Stimulated activated CD4-positive, alpha-beta T cell treated with anti-CD3 and anti-CD28 coated beads, Interleukin-15, amount 100 ng/mL, for 1 hour (primary cell): ENCODE measurements around the gene ABHD1.
A peak's percentile ranks its signal among the peaks of the same experiment; 100 is the strongest.
"Not testable (repeated sequence)": the region's sequence is repeated elsewhere in the genome, so short reads cannot be mapped to it uniquely, and the experiment has no call there.

Experiments
- DNase-seq, 2 donors: peaks; one replicate each; pipeline ENCODE4 v3.0.0-alpha.2; 2020; ENCODE audit warnings: low read depth in 1 of 2, low spot score in 1 of 2

The ABHD1 gene

DNA sequence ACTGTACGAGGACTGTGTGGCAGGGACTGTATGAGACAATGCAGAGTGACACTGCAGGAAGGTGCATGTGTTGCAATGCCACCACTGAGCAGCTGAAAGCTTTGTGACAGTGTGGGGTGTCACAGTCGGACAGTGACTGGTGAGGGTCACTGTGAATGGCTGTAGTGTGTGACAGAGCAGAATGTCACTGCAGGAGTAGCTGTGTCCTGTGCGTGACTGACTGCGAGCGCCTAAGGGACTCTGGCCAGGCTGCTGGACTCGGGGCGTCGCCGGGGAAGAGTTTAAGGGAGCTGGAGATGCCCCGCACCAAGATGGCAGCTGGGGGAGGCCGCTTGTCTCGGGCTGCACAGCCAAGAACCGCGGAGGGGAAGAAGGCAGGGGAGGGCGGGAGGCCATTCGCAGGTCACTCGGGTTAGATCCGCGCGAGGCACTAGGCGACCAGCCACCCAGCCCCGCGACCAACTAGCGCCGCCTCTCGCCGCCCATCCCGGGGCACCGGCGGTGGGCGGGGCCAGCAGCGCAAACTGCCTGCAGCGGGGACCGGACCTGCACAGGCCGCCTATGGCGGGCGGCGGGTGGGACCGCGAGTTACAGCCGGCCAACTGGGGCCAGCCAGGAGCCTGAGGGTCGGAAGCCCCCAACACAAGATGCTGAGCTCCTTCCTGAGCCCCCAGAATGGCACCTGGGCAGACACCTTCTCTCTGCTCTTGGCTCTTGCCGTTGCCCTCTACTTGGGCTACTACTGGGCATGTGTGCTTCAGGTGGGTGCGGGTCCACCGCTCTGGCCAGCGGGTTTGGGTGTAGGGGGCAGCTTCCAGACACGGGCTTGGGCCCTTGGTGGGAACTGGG lies at the start of gene ABHD1:
ABHD1 (plus strand) TSS at position 514 of the 849 bp plus-strand sequence; CDS start at position 648, 134 bp downstream.
- peak; percentile 30 to 52 for DNase-seq

GRCh38 chr2:27074738-27075565 lies 48.7 kb upstream of the ABHD1 start:
- DNase-seq: no peak

- not testable (repeated sequence) for DNase-seq
Measured at GRCh38 chr2:27075566-27075871, 48.1 kb upstream of the ABHD1 start.

GRCh38 chr2:27076323-27076722 lies 47.3 kb upstream of the ABHD1 start:
- no peak for DNase-seq

DNA sequence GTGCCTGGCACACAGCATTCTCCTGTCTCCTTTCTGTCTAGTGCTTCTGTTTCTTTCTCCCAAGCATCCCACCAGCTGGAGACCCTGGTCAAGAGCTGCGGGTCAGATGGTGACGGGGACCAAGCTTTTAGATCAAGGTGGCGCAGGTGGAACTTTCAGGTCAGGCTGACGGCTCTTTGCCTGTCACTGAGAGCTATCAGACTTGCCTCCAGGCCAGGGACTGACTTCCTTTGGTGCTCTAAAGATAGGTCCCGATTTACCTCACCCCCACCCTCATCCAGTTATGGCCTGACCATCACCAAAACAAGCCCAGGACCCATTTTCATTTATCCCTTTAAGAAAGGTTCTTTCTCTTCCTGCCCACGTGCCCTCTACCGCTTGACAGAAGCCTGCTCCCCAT lies 46.4 kb upstream of the ABHD1 start:
- no peak for DNase-seq

- DNase-seq: no peak
Measured at GRCh38 chr2:27078267-27079194, 45.1 kb upstream of the ABHD1 start, which contains the start of gene EMILIN1. EMILIN1 (plus strand) TSS chr2:27078615; CDS start chr2:27079066, 451 bp downstream.

GRCh38 chr2:27079233-27080139 lies 44.1 kb upstream of the ABHD1 start:
- DNase-seq: no peak

GRCh38 chr2:27080140-27080469 lies 43.5 kb upstream of the ABHD1 start:
- DNase-seq: no peak

DNA sequence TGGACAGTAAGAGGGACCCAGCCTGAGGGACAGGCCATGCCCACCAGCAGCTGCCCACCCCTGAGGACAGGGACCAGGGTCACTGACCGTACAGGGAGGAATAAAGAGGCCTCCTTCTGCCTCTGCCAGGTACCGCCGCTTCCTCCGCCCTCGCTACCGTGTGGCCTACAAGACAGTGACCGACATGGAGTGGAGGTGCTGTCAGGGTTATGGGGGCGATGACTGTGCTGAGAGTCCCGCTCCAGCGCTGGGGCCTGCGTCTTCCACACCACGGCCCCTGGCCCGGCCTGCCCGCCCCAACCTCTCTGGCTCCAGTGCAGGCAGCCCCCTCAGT lies 43.0 kb upstream of the ABHD1 start:
- DNase-seq: no peak

GRCh38 chr2:27081984-27082772 lies 41.4 kb upstream of the ABHD1 start:
- DNase-seq: no peak

- DNase-seq: no peak
Measured at GRCh38 chr2:27082773-27083409, 40.7 kb upstream of the ABHD1 start.

DNA sequence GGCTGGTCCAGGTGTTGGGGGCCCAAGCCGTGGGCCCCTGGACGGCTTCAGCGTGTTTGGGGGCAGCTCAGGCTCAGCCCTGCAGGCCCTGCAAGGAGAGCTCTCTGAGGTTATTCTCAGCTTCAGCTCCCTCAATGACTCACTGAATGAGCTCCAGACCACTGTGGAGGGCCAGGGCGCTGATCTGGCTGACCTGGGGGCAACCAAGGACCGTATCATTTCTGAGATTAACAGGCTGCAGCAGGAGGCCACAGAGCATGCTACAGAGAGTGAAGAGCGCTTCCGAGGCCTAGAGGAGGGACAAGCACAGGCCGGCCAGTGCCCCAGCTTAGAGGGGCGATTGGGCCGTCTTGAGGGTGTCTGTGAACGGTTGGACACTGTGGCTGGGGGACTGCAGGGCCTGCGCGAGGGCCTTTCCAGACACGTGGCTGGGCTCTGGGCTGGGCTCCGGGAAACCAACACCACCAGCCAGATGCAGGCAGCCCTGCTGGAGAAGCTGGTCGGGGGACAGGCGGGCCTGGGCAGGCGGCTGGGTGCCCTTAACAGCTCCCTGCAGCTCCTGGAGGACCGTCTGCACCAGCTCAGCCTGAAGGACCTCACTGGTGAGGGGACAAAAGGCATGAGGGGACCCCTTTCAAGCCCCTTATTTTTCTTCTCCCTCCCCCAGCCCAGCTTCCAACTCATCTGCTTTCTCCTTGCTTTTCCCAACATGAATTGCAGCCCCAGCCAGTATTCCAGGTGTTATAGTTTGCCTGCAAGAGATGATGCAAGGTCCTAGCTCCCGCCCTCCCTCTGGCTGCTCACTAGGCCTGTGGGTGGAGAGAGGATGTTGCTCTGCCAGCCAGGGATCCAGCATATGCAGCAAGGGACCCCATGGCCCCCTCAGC lies 40.0 kb upstream of the ABHD1 start:
- no peak for DNase-seq

DNA sequence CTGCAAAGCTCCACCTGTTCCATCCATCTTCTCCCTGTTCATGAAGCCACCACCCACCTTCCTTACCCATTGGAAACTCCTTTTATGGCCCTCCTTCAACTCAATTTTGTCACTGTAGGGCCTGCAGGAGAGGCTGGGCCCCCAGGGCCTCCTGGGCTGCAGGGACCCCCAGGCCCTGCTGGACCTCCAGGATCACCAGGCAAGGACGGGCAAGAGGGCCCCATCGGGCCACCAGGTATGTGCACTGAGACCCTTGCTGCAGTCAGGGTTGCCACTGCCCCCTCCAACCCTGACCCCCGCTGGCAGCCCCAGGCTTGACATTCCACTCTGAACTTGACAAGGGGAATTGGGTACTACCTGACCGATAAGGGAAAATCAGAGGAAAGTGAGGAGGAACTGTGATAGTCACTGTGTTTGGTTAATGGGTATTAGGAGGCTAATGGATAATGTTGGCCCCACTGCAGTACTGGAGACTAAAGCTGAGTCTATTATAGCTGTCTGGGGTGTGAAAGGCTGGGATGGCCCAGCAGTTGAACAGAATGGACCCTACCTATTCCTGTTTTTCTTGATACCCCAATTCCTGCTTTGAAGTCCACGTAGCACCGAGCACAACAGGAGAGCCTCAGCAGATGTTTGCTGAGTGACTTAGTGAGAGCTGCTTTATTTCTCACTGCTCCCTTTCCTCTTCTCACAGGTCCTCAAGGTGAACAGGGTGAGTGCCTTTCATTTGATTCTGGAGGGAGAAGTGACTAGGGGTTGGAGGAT lies 39.1 kb upstream of the ABHD1 start:
- DNase-seq: no peak

GRCh38 chr2:27085062-27085672 lies 38.4 kb upstream of the ABHD1 start:
- no peak for DNase-seq

DNA sequence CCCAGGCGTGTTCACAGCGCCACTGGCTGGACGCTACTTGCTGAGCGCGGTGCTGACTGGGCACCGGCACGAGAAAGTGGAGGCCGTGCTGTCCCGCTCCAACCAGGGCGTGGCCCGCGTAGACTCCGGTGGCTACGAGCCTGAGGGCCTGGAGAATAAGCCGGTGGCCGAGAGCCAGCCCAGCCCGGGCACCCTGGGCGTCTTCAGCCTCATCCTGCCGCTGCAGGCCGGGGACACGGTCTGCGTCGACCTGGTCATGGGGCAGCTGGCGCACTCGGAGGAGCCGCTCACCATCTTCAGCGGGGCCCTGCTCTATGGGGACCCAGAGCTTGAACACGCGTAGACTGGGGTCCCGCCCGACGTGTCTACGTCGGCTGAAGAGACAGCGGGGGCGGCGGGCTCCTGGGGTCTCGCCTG lies 37.9 kb upstream of the ABHD1 start:
- no peak for DNase-seq

GRCh38 chr2:27086090-27086723 lies 37.4 kb upstream of the ABHD1 start:
- DNase-seq: peak; percentile 98 to 99
